ENCODE data around the gene LRP8. TPM values are rescaled to one million over a fixed set of nuclear protein-coding genes. Genes with fewer than 3 reads are reported as not detected.

The LRP8 gene
- total and polyA plus RNA-seq, 2 of the 4 experiments (the other 2 are of a cell fraction), result 12.0 to 12.1 TPM

GRCh38 chr1:53352561-53352960, 24.7 kb upstream of the LRP8 start:
- Histone ChIP-seq H4K20me1 (ENCODE audit: insufficient read depth, low read length) (no peaks in the 10 kb centered on the region), H2AFZ (replicated peaks; ENCODE audit: low read length, poor library complexity) (no peak overlapping the region), H3K36me3 (ENCODE audit: control insufficient read depth, insufficient read depth, low read length) (no peaks in the 10 kb centered on the region), H3K27ac (ENCODE audit: insufficient read depth, low read length) (no peak overlapping the region), H2BK120ac (ENCODE audit: low read depth, low read length) (no peak overlapping the region), H3K9me1 (ENCODE audit: insufficient read depth, low read length) (no peaks in the 10 kb centered on the region), H4K91ac (ENCODE audit: insufficient read depth, low read depth, low read length) (no peak overlapping the region), H3K79me1 (ENCODE audit: low read depth in 1 of 2, low read length in 2 of 2) (no peaks in the 10 kb centered on the region), H2AK9ac (replicated peaks; ENCODE audit: low read depth, low read length, poor library complexity) (no peak overlapping the region), H3K27me3 (ENCODE audit: control insufficient read depth, insufficient read depth, low read length) (peaks cover 22% of the 10 kb centered on the region), H3K4me1 (ENCODE audit: control insufficient read depth, insufficient read depth, low read length) (no peaks in the 10 kb centered on the region), H3K18ac (ENCODE audit: low read depth, low read length) (no peak overlapping the region), H2BK15ac (ENCODE audit: low read depth, low read length) (no peak overlapping the region), H2AK5ac (ENCODE audit: low read depth, low read length) (no peak overlapping the region), H4K5ac (ENCODE audit: low read depth, low read length) (no peak overlapping the region), H3K14ac (replicated peaks; ENCODE audit: low read depth, low read length) (no peak overlapping the region), H3K9me3 (ENCODE audit: control insufficient read depth, insufficient read depth, low read length) (peaks cover 4% of the 10 kb centered on the region; the same call in 1 of the 2 replicates), H3K4me3 (ENCODE audit: insufficient read depth, low read depth, low read length) (no peak overlapping the region), H3K9ac (ENCODE audit: low read depth, low read length) (no peak overlapping the region), H2BK20ac (ENCODE audit: low read depth, low read length) (no peak overlapping the region), H3K23ac (ENCODE audit: low read depth, low read length) (no peak overlapping the region), H3K56ac (ENCODE audit: extremely low read depth, insufficient read depth, low read length) (no peak overlapping the region), H2BK5ac (ENCODE audit: low read depth, low read length, poor library complexity, severe bottlenecking) (no peak overlapping the region), H3K4ac (ENCODE audit: low read depth, low read length) (no peak overlapping the region), H3K4me2 (ENCODE audit: low read depth, low read length) (no peak overlapping the region), H4K8ac (ENCODE audit: low read depth in 2 of 2, low read length in 2 of 2) (no peak overlapping the region)
- BruUV-seq (replicated peaks), result no TSS peak
- no CpG with 5 or more reads among the region's 1 CpG for WGBS, 2 experiments (ENCODE audit: extremely low coverage in 2 of 2, insufficient read length in 1 of 2)
- dilution Hi-C loops (cut with HindIII; ENCODE audit: low sequenced_read_pairs, unreplicated experiment) (no loop called here), intact Hi-C loops (cut with micrococcal nuclease) (no loop called here), in situ Hi-C loops (cut with MboI; ENCODE audit: low sequenced_read_pairs) (no loop called here)
- DNase-seq (no peak), ATAC-seq (ENCODE audit: low read depth) (no peak)
- TF ChIP-seq, protein P1, sequence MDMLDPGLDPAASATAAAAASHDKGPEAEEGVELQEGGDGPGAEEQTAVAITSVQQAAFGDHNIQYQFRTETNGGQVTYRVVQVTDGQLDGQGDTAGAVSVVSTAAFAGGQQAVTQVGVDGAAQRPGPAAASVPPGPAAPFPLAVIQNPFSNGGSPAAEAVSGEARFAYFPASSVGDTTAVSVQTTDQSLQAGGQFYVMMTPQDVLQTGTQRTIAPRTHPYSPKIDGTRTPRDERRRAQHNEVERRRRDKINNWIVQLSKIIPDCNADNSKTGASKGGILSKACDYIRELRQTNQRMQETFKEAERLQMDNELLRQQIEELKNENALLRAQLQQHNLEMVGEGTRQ (IDR thresholded peaks at IDR 0.05; ENCODE audit: low read depth, low read length), result no peak
- TF ChIP-seq MAZ (IDR thresholded peaks at IDR 0.05; ENCODE audit: borderline replicate concordance, low read depth, low read length), result no peak
- no peak for TF ChIP-seq CEBPB (IDR thresholded peaks at IDR 0.05; ENCODE audit: low read depth, low read length)
- TF ChIP-seq NFE2L2 (IDR thresholded peaks at IDR 0.05; ENCODE audit: low read depth, low read length), result no peak
- no peak for TF ChIP-seq RAD21 (IDR thresholded peaks at IDR 0.05; ENCODE audit: low read length)
- TF ChIP-seq SMC3 (IDR thresholded peaks at IDR 0.05; ENCODE audit: low read depth, low read length), result no peak
- no peak for TF ChIP-seq FOS (IDR thresholded peaks at IDR 0.05; ENCODE audit: low read depth, low read length)
- no peak for TF ChIP-seq MXI1 (IDR thresholded peaks at IDR 0.05; ENCODE audit: borderline replicate concordance, low read depth, low read length)
- TF ChIP-seq MAFK (IDR thresholded peaks at IDR 0.05; ENCODE audit: low read depth, low read length), result no peak
- TF ChIP-seq BHLHE40 (IDR thresholded peaks at IDR 0.05; ENCODE audit: low read depth, low read length), result no peak
- no peak for TF ChIP-seq CTCF (conservative IDR thresholded peaks at IDR 0.05; ENCODE audit: low read depth, low read length)
- no peak for TF ChIP-seq RCOR1 (IDR thresholded peaks at IDR 0.05; ENCODE audit: insufficient replicate concordance, low read length)
- TF ChIP-seq CHD1 (IDR thresholded peaks at IDR 0.05; ENCODE audit: low read depth, low read length), result no peak
- no peak for TF ChIP-seq RFX5 (IDR thresholded peaks at IDR 0.05; ENCODE audit: low read depth, low read length)
- TF ChIP-seq, protein P2, sequence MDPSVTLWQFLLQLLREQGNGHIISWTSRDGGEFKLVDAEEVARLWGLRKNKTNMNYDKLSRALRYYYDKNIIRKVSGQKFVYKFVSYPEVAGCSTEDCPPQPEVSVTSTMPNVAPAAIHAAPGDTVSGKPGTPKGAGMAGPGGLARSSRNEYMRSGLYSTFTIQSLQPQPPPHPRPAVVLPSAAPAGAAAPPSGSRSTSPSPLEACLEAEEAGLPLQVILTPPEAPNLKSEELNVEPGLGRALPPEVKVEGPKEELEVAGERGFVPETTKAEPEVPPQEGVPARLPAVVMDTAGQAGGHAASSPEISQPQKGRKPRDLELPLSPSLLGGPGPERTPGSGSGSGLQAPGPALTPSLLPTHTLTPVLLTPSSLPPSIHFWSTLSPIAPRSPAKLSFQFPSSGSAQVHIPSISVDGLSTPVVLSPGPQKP (IDR thresholded peaks at IDR 0.05; ENCODE audit: borderline replicate concordance, low read depth, low read length), result no peak
- no peak for TF ChIP-seq POLR2A (IDR thresholded peaks at IDR 0.05; ENCODE audit: low read depth, low read length)
- ChIA-PET CTCF (no interaction called here), POLR2A (ENCODE audit: unreplicated experiment) (no interaction called here)

All from IMR-90 (cell line).